H1 (cell line): Measurements from ENCODE around the gene CACNB1. TPM values are rescaled to one million over a fixed set of nuclear protein-coding genes. Genes with fewer than 3 reads are reported as not detected.
A peak's percentile ranks its signal among the peaks of the same experiment; 100 is the strongest.

Experiments
- CTCF ChIA-PET: fragments of 300-600 bp; sonication (Branson Sonifier 250); formaldehyde crosslinking; loops from one replicate; lab custom pipeline; 2021; ENCODE audit not compliant: partially characterized antibody; lab: Charles Lee
- POLR2A ChIA-PET: fragments of 300-600 bp; sonication (Branson Sonifier 250); formaldehyde crosslinking; loops from one replicate; lab custom pipeline; 2021; ENCODE audit warnings: inconsistent platforms; ENCODE audit not compliant: partially characterized antibody; lab: Charles Lee
- DNase-seq, 2 experiments: peaks; one replicate each; pipeline versions ENCODE4 v3.0.0 to v3.0.0-alpha.2; 2010 to 2022; ENCODE audit warnings: low spot score in 2 of 2, low read depth in 1 of 2, mixed read lengths in 1 of 2
- FAIRE-seq: peaks from 2 replicates; lab custom pipeline; 2011; peaks lifted over from hg19 to GRCh38; lab: Jason Lieb, UNC
- H2AFZ ChIP-seq: 2 replicates; pipeline ENCODE4 v1.8.1; 2012; ENCODE audit warnings: low read length, inconsistent platforms
- H2AK5ac ChIP-seq: 2 replicates; pipeline ENCODE4 v1.6.1; 2013; ENCODE audit warnings: low read depth, low read length
- H2BK120ac ChIP-seq: replicated peaks from 2 replicates; pipeline ENCODE3; 2013; ENCODE audit warnings: low read depth, low read length, inconsistent platforms
- H2BK12ac ChIP-seq: 2 replicates; pipeline ENCODE4 v1.6.1; 2013; ENCODE audit warnings: low read depth, low read length
- H2BK15ac ChIP-seq: 2 replicates; pipeline ENCODE4 v1.6.1; 2013; ENCODE audit warnings: low read length
- H2BK20ac ChIP-seq: 2 replicates; pipeline ENCODE4 v1.6.1; 2013; ENCODE audit warnings: low read length
- H2BK5ac ChIP-seq: 2 replicates; pipeline ENCODE4 v1.6.1; 2013; ENCODE audit warnings: low read depth, low read length
- H3K14ac ChIP-seq: 2 replicates; pipeline ENCODE4 v1.6.1; 2013; ENCODE audit warnings: inconsistent platforms; ENCODE audit not compliant: insufficient read length
- H3K18ac ChIP-seq: 2 replicates; pipeline ENCODE4 v1.6.1; 2013; ENCODE audit warnings: low read length; ENCODE audit errors: extremely low read depth
- H3K23ac ChIP-seq: 2 replicates; pipeline ENCODE4 v1.6.1; 2013; ENCODE audit warnings: inconsistent platforms; ENCODE audit not compliant: insufficient read length
- H3K23me2 ChIP-seq: 2 replicates; pipeline ENCODE4 v1.6.1; 2013; ENCODE audit warnings: low read depth, low read length
- H3K27ac ChIP-seq: 2 replicates; pipeline ENCODE4 v1.6.1; 2011; ENCODE audit warnings: low read depth, low read length, inconsistent platforms
- H3K27me3 ChIP-seq, 4 experiments: replicated peaks in 1 of 4; 1 replicate in 1 of 4; 2 replicates in 3 of 4; pipeline versions ENCODE4 v1.6.1 to v1.8.1; 2011 to 2013; ENCODE audit warnings: low read length in 3 of 4, mild to moderate bottlenecking in 3 of 4, inconsistent platforms in 2 of 4, mixed read lengths in 2 of 4, moderate library complexity in 1 of 4; ENCODE audit not compliant: control insufficient read depth in 3 of 4, insufficient read depth in 3 of 4; ENCODE audit errors: extremely low read depth in 1 of 4
- H3K36me3 ChIP-seq, 4 experiments: 2 replicates each; pipeline versions ENCODE4 v1.6.1 to v1.8.1; 2011 to 2013; ENCODE audit warnings: mild to moderate bottlenecking in 4 of 4, low read length in 3 of 4, moderate library complexity in 2 of 4, control low read depth in 1 of 4, inconsistent platforms in 1 of 4; ENCODE audit not compliant: insufficient read depth in 4 of 4, control insufficient read depth in 2 of 4
- H3K4ac ChIP-seq: replicated peaks from 2 replicates; pipeline ENCODE3; 2013; ENCODE audit warnings: low read length, low read depth, mixed read lengths, inconsistent platforms; ENCODE audit not compliant: insufficient read length
- H3K4me1 ChIP-seq, 4 experiments: replicated peaks in 1 of 4; 1 replicate in 1 of 4; 2 replicates in 3 of 4; pipeline versions ENCODE4 v1.6.1 to v1.8.1; 2011 to 2013; ENCODE audit warnings: low read length in 3 of 4, inconsistent platforms in 2 of 4, mixed read lengths in 1 of 4; ENCODE audit not compliant: insufficient read depth in 4 of 4, control insufficient read depth in 3 of 4
- H3K4me2 ChIP-seq, 2 experiments: 2 replicates each; pipeline versions ENCODE4 v1.6.1 to v1.8.1; 2011 to 2013; ENCODE audit warnings: low read depth in 2 of 2, low read length in 2 of 2, control low read depth in 1 of 2, inconsistent platforms in 1 of 2, mild to moderate bottlenecking in 1 of 2; ENCODE audit not compliant: insufficient read depth in 1 of 2
- H3K4me3 ChIP-seq, 4 experiments: fragments of 200-600, 300-600 bp in 1 of 4; sonication (generic), shearing (Covaris generic), sonication (Bioruptor Twin) in 1 of 4; 2 replicates each; pipeline versions ENCODE4 v1.5.1 to v1.8.1; 2011 to 2016; ENCODE audit warnings: low read length in 4 of 4, low read depth in 3 of 4, control low read depth in 2 of 4, inconsistent platforms in 2 of 4, mild to moderate bottlenecking in 2 of 4, mixed read lengths in 1 of 4, moderate library complexity in 1 of 4; ENCODE audit not compliant: insufficient read depth in 2 of 4; ENCODE audit errors: extremely low read depth in 1 of 4
- H3K56ac ChIP-seq: replicated peaks from 2 replicates; pipeline ENCODE3; 2013; ENCODE audit warnings: low read depth, mild to moderate bottlenecking, mixed read lengths, low read length, inconsistent platforms; ENCODE audit not compliant: insufficient read length
- H3K79me1 ChIP-seq: 2 replicates; pipeline ENCODE4 v1.6.1; 2013; ENCODE audit warnings: low read depth, low read length, control low read depth
- H3K79me2 ChIP-seq, 2 experiments: 2 replicates each; pipeline versions ENCODE4 v1.6.1 to v1.8.1; 2012 to 2013; ENCODE audit warnings: low read length in 2 of 2, mild to moderate bottlenecking in 2 of 2, inconsistent platforms in 1 of 2; ENCODE audit not compliant: insufficient read depth in 2 of 2, control insufficient read depth in 1 of 2
- H3K9ac ChIP-seq, 4 experiments: replicated peaks in 1 of 4; 1 replicate in 1 of 4; 2 replicates in 3 of 4; pipeline versions ENCODE4 v1.6.1 to v1.8.1; 2011 to 2013; ENCODE audit warnings: low read depth in 3 of 4, low read length in 3 of 4, control low read depth in 2 of 4, mild to moderate bottlenecking in 2 of 4, moderate library complexity in 2 of 4, inconsistent platforms in 1 of 4; ENCODE audit errors: extremely low read depth in 1 of 4
- H3K9me3 ChIP-seq, 2 experiments: 2 replicates each; pipeline versions ENCODE4 v1.6.1 to v1.8.1; 2012 to 2013; ENCODE audit warnings: mild to moderate bottlenecking in 2 of 2, moderate library complexity in 2 of 2, control low read depth in 1 of 2, inconsistent platforms in 1 of 2, low read depth in 1 of 2, low read length in 1 of 2, mixed read lengths in 1 of 2; ENCODE audit not compliant: insufficient read depth in 2 of 2
- H4K20me1 ChIP-seq, 2 experiments: replicated peaks in 1 of 2; 2 replicates each; pipeline versions ENCODE3 to v1.8.1; 2011 to 2013; ENCODE audit warnings: inconsistent platforms in 2 of 2, low read length in 2 of 2, mild to moderate bottlenecking in 1 of 2; ENCODE audit not compliant: insufficient read depth in 2 of 2, control insufficient read depth in 1 of 2
- H4K5ac ChIP-seq: 2 replicates; pipeline ENCODE4 v1.6.1; 2013; ENCODE audit warnings: low read length, low read depth, mixed read lengths, inconsistent platforms; ENCODE audit not compliant: insufficient read length
- H4K8ac ChIP-seq: 2 replicates; pipeline ENCODE4 v1.8.0; 2013; ENCODE audit warnings: mild to moderate bottlenecking, moderate library complexity, low read length, inconsistent platforms; ENCODE audit not compliant: insufficient read depth; ENCODE audit errors: extremely low read depth
- H4K91ac ChIP-seq: replicated peaks from 2 replicates; pipeline ENCODE3; 2013; ENCODE audit warnings: low read length, mixed read lengths, inconsistent platforms; ENCODE audit not compliant: insufficient read length
- TBP ChIP-seq: IDR thresholded peaks from 2 replicates; pipeline ENCODE4 v1.6.1; 2011; ENCODE audit warnings: low read depth, low read length, improper control_type of control experiment
- TEAD4 ChIP-seq: IDR thresholded peaks from 2 replicates; pipeline ENCODE4 v1.6.1; 2012; ENCODE audit warnings: low read depth, low read length, inconsistent platforms, mixed read lengths
- WGBS, 2 experiments: shearing (Covaris generic) in 1 of 2; methylation state at CpG; one replicate each; pipeline versions ENCODE4 v1.1.6 to v1.1.7; 2013 to 2015; ENCODE audit warnings: low lambda C conversion rate in 2 of 2, mixed read lengths in 2 of 2, inconsistent platforms in 1 of 2, low coverage in 1 of 2, missing lambda C conversion rate in 1 of 2; ENCODE audit not compliant: insufficient replicate concordance in 2 of 2, insufficient coverage in 1 of 2, insufficient read length in 1 of 2; ENCODE audit errors: extremely low coverage in 1 of 2, missing lambda C conversion rate in 1 of 2; 5-methylcytosine and 5-hydroxymethylcytosine counted together
- polyA plus RNA-seq, 7 experiments: library from polyadenylated mRNA; depleted of rRNA in 3 of 7; stranded (reverse) in 5 of 7; unstranded in 2 of 7; fragments of >200 nt in 5 of 7; fragments of 200-250 nt in 2 of 7; gene quantifications; 1 replicate in 5 of 7; 2 replicates in 1 of 7; 4 replicates in 1 of 7; pipeline versions ENCODE4 v1.2.1 to v1.2.3, GENCODE V29; 2011 to 2013; ENCODE audit warnings: missing spikeins in 2 of 7, mixed read lengths in 2 of 7
- total RNA-seq: library from RNA; stranded (reverse); fragmentation: NEBNext Ultra II Directional; extraction: Animal tissue kit (Norgen Biotek cat#: 25700); gene quantifications from 2 replicates; pipeline ENCODE4 v1.2.1, GENCODE V29; 2021

CACNB1 gene
- total and polyA plus RNA-seq, 2 of the 8 experiments (the other 6 are each of a cell fraction or from before 2014, with no cell fraction given) = 7.2 to 17.8 TPM

DNA sequence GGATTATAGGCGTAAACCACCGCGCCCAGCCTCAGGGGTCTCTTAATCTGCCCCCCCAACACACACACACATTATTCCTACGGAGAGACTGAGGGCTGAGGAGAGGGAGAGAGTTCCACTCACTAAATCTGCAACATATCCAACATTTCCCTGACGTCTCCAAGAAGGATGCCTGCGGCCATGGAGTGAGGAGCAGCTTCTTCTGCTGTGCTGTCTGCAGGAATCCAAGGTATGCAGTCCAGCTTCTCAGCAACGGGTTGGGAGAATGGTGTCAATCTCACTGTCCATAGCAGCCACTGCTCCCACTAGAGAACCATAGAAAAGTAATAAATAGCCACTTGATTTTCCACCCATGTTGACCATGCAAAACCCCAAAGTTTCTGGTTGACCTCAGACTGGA lies 41.0 kb downstream of the CACNB1 start:
- Histone ChIP-seq H3K14ac (no peak overlapping the region), H3K4me2 (no peak overlapping the region), H3K36me3 (no peaks in the 10 kb centered on the region), H3K27ac (no peak overlapping the region), H3K4ac (no peak overlapping the region), H2AFZ (no peak overlapping the region), H2AK5ac (no peak overlapping the region), H4K5ac (no peak overlapping the region), H4K91ac (no peak overlapping the region), H3K23me2 (peaks cover 18% of the 10 kb centered on the region), H3K18ac (no peak overlapping the region), H2BK12ac (no peak overlapping the region), H3K9ac (no peak overlapping the region), H4K20me1 (no peaks in the 10 kb centered on the region), H3K79me2 (no peaks in the 10 kb centered on the region), H4K8ac (no peak overlapping the region; the same call in 1 of the 2 replicates), H2BK20ac (0 out of 2 replicates have a peak overlapping the region, but pooled peaks have one; percentile 43), H3K27me3 (peaks cover 0 to 3% (median 3%) of the 10 kb centered on the region in 4 experiments; a peak in 6 of 7 replicates), H2BK15ac (no peak overlapping the region; the same call in 1 of the 2 replicates), H3K79me1 (no peaks in the 10 kb centered on the region), H3K56ac (no peak overlapping the region), H2BK5ac (no peak overlapping the region), H3K4me3 (no peak overlapping the region), H3K4me1 (peaks cover 0 to 6% (median 3%) of the 10 kb centered on the region in 4 experiments; a peak in 3 of 7 replicates), H3K9me3 (no peaks in the 10 kb centered on the region), H3K23ac (no peak overlapping the region), H2BK120ac (no peak overlapping the region)
- ChIA-PET CTCF (interaction anchor here (0.7 to 4.7 kb wide), 7 partner anchors 8 to 289 kb away, joined by 3 to 67 read pairs (median 5); partner anchors contain the start of gene ARL5C), POLR2A (interaction anchor here (2.6 kb wide), 1 partner anchor 8 kb away, joined by 11 read pairs; the partner anchor contains the start of gene ARL5C)
- TF ChIP-seq TEAD4 (0 out of 2 replicates have a peak, but pooled peaks have one; percentile 25), TBP (no peak)
- WGBS, 2 experiments = 84% methylated on average over 7 of the region's 7 CpGs; no CpG with 5 or more reads in 1 of the 2 experiments
- DNase-seq = no peak
- FAIRE-seq = no peak
